ENCODE measurements around the gene PARD3.
A peak's percentile ranks its signal among the peaks of the same experiment; 100 is the strongest.
"Not testable (repeated sequence)": the region's sequence is repeated elsewhere in the genome, so short reads cannot be mapped to it uniquely, and the experiment has no call there.

The PARD3 gene

GRCh38 chr10:34796133-34796532, 19.0 kb downstream of the PARD3 start:
- no peak for DNase-seq

- DNase-seq = no peak
Measured at GRCh38 chr10:34795334-34795733, 19.8 kb downstream of the PARD3 start.

- no peak for DNase-seq
Measured at GRCh38 chr10:34794835-34795234, 20.3 kb downstream of the PARD3 start.

GRCh38 chr10:34793581-34793980, 21.5 kb downstream of the PARD3 start:
- DNase-seq = not testable (repeated sequence)

GRCh38 chr10:34792881-34793280, 22.2 kb downstream of the PARD3 start:
- DNase-seq = no peak

- no peak for DNase-seq
Measured at GRCh38 chr10:34791947-34792346, 23.1 kb downstream of the PARD3 start.

GRCh38 chr10:34791228-34791627, 23.9 kb downstream of the PARD3 start:
- no peak for DNase-seq

- DNase-seq = no peak
Measured at GRCh38 chr10:34789966-34790506, 25.1 kb downstream of the PARD3 start.

GRCh38 chr10:34786464-34786863, 28.6 kb downstream of the PARD3 start:
- DNase-seq = no peak

- no peak for DNase-seq
Measured at GRCh38 chr10:34781711-34782110, 33.4 kb downstream of the PARD3 start.

- no peak for DNase-seq
Measured at GRCh38 chr10:34780818-34781380, 34.2 kb downstream of the PARD3 start.

GRCh38 chr10:34778237-34778636, 36.9 kb downstream of the PARD3 start:
- DNase-seq = no peak

GRCh38 chr10:34776090-34776690, 38.9 kb downstream of the PARD3 start:
- DNase-seq = no peak

GRCh38 chr10:34775044-34775637, 40.0 kb downstream of the PARD3 start:
- no peak for DNase-seq

- DNase-seq = no peak
Measured at GRCh38 chr10:34773636-34774630, 41.2 kb downstream of the PARD3 start.

- no peak for DNase-seq
Measured at GRCh38 chr10:34771525-34771924, 43.6 kb downstream of the PARD3 start.

- DNase-seq = no peak
Measured at GRCh38 chr10:34771106-34771505, 44.0 kb downstream of the PARD3 start.

GRCh38 chr10:34769899-34770298, 45.2 kb downstream of the PARD3 start:
- no peak for DNase-seq

- no peak for DNase-seq
Measured at GRCh38 chr10:34768972-34769330, 46.1 kb downstream of the PARD3 start.

GRCh38 chr10:34768261-34768971, 46.7 kb downstream of the PARD3 start:
- DNase-seq = peak; percentile 51

- DNase-seq = no peak
Measured at GRCh38 chr10:34766811-34767494, 48.1 kb downstream of the PARD3 start.

GRCh38 chr10:34766266-34766600, 48.9 kb downstream of the PARD3 start:
- peak; percentile 89 for DNase-seq

Data from NCI-H1694 treated with DMSO at 0.1 percent for 48 hours (cell line).